Small intestine (tissue), 7 donors: ENCODE results near the gene ITGA1. TPM values are rescaled to one million over a fixed set of nuclear protein-coding genes. Genes with fewer than 3 reads are reported as not detected.
A peak's percentile ranks its signal among the peaks of the same experiment; 100 is the strongest.

Source experiments
- DNase-seq, 2 donors: peaks; one replicate each; pipeline versions ENCODE4 v3.0.0 to v3.0.0-alpha.2; 2013
- FAIRE-seq: peaks from 2 replicates; lab custom pipeline; 2012; peaks lifted over from hg19 to GRCh38; lab: Jason Lieb, UNC
- H3K27ac ChIP-seq, 3 donors: one replicate each; pipeline ENCODE4 v1.5.1; 2013; ENCODE audit warnings: low read length in 2 of 3, mild to moderate bottlenecking in 2 of 3, control low read depth in 1 of 3, inconsistent platforms in 1 of 3, low read depth in 1 of 3, moderate library complexity in 1 of 3
- H3K27me3 ChIP-seq, 3 donors: one replicate each; pipeline ENCODE4 v1.6.1; 2013; ENCODE audit warnings: low read length in 3 of 3, inconsistent platforms in 1 of 3; ENCODE audit not compliant: control insufficient read depth in 3 of 3, insufficient read depth in 3 of 3
- H3K36me3 ChIP-seq, 3 donors: one replicate each; pipeline ENCODE4 v1.6.1; 2013; ENCODE audit warnings: low read length in 3 of 3, inconsistent platforms in 1 of 3, low read depth in 1 of 3, mild to moderate bottlenecking in 1 of 3, moderate library complexity in 1 of 3; ENCODE audit not compliant: control insufficient read depth in 3 of 3, insufficient read depth in 2 of 3
- H3K4me1 ChIP-seq, 3 donors: one replicate each; pipeline ENCODE4 v1.6.1; 2013; ENCODE audit warnings: low read length in 2 of 3, inconsistent platforms in 1 of 3, low read depth in 1 of 3, mild to moderate bottlenecking in 1 of 3, moderate library complexity in 1 of 3; ENCODE audit not compliant: control insufficient read depth in 3 of 3, insufficient read depth in 2 of 3
- H3K4me3 ChIP-seq, 3 donors: one replicate each; pipeline ENCODE4 v1.5.1; 2013; ENCODE audit warnings: low read length in 3 of 3, control low read depth in 1 of 3, inconsistent platforms in 1 of 3, low read depth in 1 of 3, mild to moderate bottlenecking in 1 of 3, moderate library complexity in 1 of 3
- H3K9me3 ChIP-seq, 2 donors: one replicate each; pipeline ENCODE4 v1.6.1; 2013; ENCODE audit warnings: low read depth in 1 of 2, low read length in 1 of 2; ENCODE audit not compliant: control insufficient read depth in 2 of 2, insufficient read depth in 1 of 2
- WGBS, 3 donors: extraction: QIAGEN DNeasy Blood & Tissue Kit; methylation state at CpG; one replicate each; pipeline ENCODE4 v1.1.7; 2013; 5-methylcytosine and 5-hydroxymethylcytosine counted together
- polyA plus RNA-seq, 4 donors: library from polyadenylated mRNA; stranded (reverse) in 3 of 4; unstranded in 1 of 4; fragments of 200-250 nt in 3 of 4; fragments of 120-200 nt in 1 of 4; gene quantifications; one replicate each; pipeline versions ENCODE4 v1.2.1 to v1.2.3, GENCODE V29; 2013
- donor health status: healthy with polysubstance abuse.
- donor health status: control.
- donor health status: control.
- donor health status: Bipolar disorder and iron deficiency.
- donor health status: healthy.

Gene ITGA1
- polyA plus RNA-seq, 4 donors = 1.6 to 20.9 (median 5.0) TPM

GRCh38 chr5:52746539-52746938, 41.2 kb upstream of the ITGA1 start:
- H3K27me3 ChIP-seq = no peaks in the 10 kb centered on the region
- FAIRE-seq (no peak), DNase-seq (peak in 1 of 2 donors; percentile 15)
- no peaks in the 10 kb centered on the region for H3K9me3 ChIP-seq
- no peaks in the 10 kb centered on the region for H3K36me3 ChIP-seq
- no peak overlapping the region for H3K4me3 ChIP-seq
- H3K27ac ChIP-seq = no peak overlapping the region
- 50 to 55% (median 51%) methylated on average over 2 of the region's 2 CpGs for WGBS, 3 donors
- H3K4me1 ChIP-seq = peaks cover 0 to 4% (median 0%) of the 10 kb centered on the region in 3 donors

DNA sequence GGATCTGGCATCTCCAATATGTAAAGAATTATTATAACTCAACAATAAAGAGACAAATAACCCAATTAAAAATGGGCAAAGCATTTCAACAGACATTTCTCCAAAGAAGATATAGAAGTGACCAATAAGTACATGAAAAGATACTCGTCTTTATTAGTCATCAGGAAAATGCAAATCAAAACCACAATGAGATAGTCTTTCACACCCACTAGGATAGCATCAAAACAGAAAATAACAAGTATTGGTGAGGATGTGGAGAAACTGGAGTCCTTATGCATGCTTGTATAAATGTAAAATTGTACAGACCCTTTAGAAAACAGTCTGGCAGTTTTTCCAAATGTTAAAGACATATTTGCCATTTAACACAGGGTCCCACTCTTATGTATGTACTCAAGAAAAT, 39.1 kb upstream of the ITGA1 start:
- Histone ChIP-seq H3K4me3 (no peak overlapping the region), H3K27ac (no peak overlapping the region), H3K36me3 (no peaks in the 10 kb centered on the region), H3K4me1 (peaks cover 0 to under 1% (median 0%) of the 10 kb centered on the region in 3 donors), H3K27me3 (no peaks in the 10 kb centered on the region), H3K9me3 (no peaks in the 10 kb centered on the region)
- peak; percentile 61 for FAIRE-seq
- WGBS, 3 donors = 46 to 59% (median 52%) methylated on average over 1 of the region's 1 CpG
- DNase-seq = no peak

DNA sequence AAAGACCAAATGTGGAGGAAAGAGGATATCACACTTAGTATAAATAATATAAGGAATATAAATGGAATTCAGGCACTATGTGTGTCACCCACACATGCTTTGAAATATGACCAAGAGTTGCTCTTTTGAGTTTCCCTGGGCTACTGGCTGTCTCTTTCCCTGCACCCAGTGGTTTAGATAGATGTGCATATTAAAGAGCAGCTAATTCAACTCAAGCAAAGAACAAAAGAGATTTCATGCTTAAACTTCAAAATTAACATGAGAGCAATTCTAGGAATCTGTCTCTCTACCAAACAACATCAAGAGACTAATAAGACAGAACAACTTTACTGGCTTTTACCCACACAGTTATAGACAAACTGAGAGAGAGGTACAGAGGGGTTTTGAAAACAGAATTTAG, 38.0 kb upstream of the ITGA1 start:
- FAIRE-seq (no peak), DNase-seq (no peak)
- Histone ChIP-seq H3K27ac (no peak overlapping the region), H3K4me3 (no peak overlapping the region), H3K27me3 (no peaks in the 10 kb centered on the region), H3K9me3 (no peaks in the 10 kb centered on the region), H3K36me3 (no peaks in the 10 kb centered on the region), H3K4me1 (no peaks in the 10 kb centered on the region)

GRCh38 chr5:52751137-52751536, 36.6 kb upstream of the ITGA1 start:
- Histone ChIP-seq H3K4me1 (no peaks in the 10 kb centered on the region), H3K36me3 (no peaks in the 10 kb centered on the region), H3K4me3 (no peak overlapping the region), H3K9me3 (no peaks in the 10 kb centered on the region), H3K27me3 (no peaks in the 10 kb centered on the region), H3K27ac (no peak overlapping the region)
- 79 to 94% (median 94%) methylated on average over 1 of the region's 1 CpG for WGBS, 3 donors
- FAIRE-seq = no peak
- DNase-seq = no peak

DNA sequence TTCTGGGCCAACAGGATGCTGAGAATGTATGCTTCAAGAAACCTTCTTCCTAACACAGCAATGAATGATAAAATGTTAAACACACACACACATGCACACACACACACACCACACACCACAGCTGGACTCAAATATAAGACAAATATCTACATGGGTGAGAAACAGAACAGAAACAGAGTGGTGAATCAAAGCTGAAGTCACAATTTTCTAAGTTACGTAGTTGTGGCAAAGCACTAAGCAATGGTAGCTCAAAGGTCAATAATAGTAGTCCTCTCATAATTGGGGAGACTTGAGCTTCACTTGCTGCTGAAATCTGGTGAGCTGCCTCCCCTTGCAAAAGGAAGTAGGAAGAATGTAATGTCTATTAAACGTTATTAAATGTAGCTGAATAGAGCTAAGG, 33.7 kb upstream of the ITGA1 start:
- no peaks in the 10 kb centered on the region for H3K27me3 ChIP-seq
- H3K4me1 ChIP-seq = no peaks in the 10 kb centered on the region
- H3K36me3 ChIP-seq = no peaks in the 10 kb centered on the region
- 63 to 75% (median 65%) methylated on average over 2 of the region's 2 CpGs for WGBS, 3 donors
- H3K9me3 ChIP-seq = no peaks in the 10 kb centered on the region
- FAIRE-seq (no peak), DNase-seq (no peak)
- no peak overlapping the region for H3K4me3 ChIP-seq
- no peak overlapping the region for H3K27ac ChIP-seq

- Histone ChIP-seq H3K4me1 (no peaks in the 10 kb centered on the region), H3K4me3 (no peak overlapping the region), H3K27ac (no peak overlapping the region), H3K9me3 (no peaks in the 10 kb centered on the region), H3K27me3 (no peaks in the 10 kb centered on the region), H3K36me3 (no peaks in the 10 kb centered on the region)
- 63 to 91% (median 85%) methylated on average over 2 of the region's 2 CpGs for WGBS, 3 donors
- no peak for DNase-seq
- no peak for FAIRE-seq
Observed at GRCh38 chr5:52757527-52757926, 30.2 kb upstream of the ITGA1 start.

DNA sequence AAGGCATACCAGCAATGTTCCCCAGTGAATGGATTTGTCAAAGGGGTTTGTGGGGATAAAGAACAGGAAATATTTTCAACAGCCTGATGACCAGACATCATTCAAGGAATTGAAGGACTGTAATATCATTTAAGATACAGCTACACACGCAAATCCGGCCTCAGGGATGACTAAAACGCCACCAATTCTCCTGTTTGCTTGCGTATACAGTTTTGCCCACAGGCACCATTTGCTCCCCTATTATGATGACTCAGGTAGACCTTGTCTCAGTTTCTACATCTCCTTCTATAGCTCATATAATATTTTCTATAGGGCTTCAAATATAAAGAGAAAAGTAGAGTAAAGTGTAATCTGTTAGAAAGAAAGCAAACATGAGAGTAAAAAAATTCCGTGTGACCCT, 29.7 kb upstream of the ITGA1 start:
- no peak overlapping the region for H3K4me3 ChIP-seq
- H3K27ac ChIP-seq = no peak overlapping the region
- H3K36me3 ChIP-seq = no peaks in the 10 kb centered on the region
- no peaks in the 10 kb centered on the region for H3K27me3 ChIP-seq
- no peaks in the 10 kb centered on the region for H3K4me1 ChIP-seq
- 90 to 95% (median 92%) methylated on average over 5 of the region's 5 CpGs for WGBS, 3 donors
- FAIRE-seq (no peak), DNase-seq (no peak)
- no peaks in the 10 kb centered on the region for H3K9me3 ChIP-seq

GRCh38 chr5:52759331-52759730, 28.4 kb upstream of the ITGA1 start:
- DNase-seq = no peak
- Histone ChIP-seq H3K27me3 (no peaks in the 10 kb centered on the region), H3K4me1 (no peaks in the 10 kb centered on the region), H3K36me3 (no peaks in the 10 kb centered on the region), H3K9me3 (no peaks in the 10 kb centered on the region), H3K4me3 (no peak overlapping the region), H3K27ac (no peak overlapping the region)
- no peak for FAIRE-seq
- 88 to 100% (median 100%) methylated on average over 1 of the region's 1 CpG for WGBS, 3 donors

GRCh38 chr5:52760695-52761366, 26.9 kb upstream of the ITGA1 start:
- no peak overlapping the region for H3K27ac ChIP-seq
- no peaks in the 10 kb centered on the region for H3K36me3 ChIP-seq
- FAIRE-seq = no peak
- no peaks in the 10 kb centered on the region for H3K9me3 ChIP-seq
- H3K27me3 ChIP-seq = no peaks in the 10 kb centered on the region
- no peak overlapping the region for H3K4me3 ChIP-seq
- H3K4me1 ChIP-seq = no peaks in the 10 kb centered on the region
- DNase-seq = no peak
- 89 to 95% (median 93%) methylated on average over 1 of the region's 1 CpG for WGBS, 3 donors
